NCI-H526 treated with DMSO at 0.1 percent for 48 hours (cell line): Measurements from ENCODE around the gene PXYLP1.
A peak's percentile ranks its signal among the peaks of the same experiment; 100 is the strongest.

Source experiments
- DNase-seq: peaks from one replicate; lab custom pipeline; 2025; lab: John Stamatoyannopoulos, UW

The PXYLP1 gene

GRCh38 chr3:141228395-141228794 is 3.2 kb upstream of the PXYLP1 start:
- no peak for DNase-seq

- no peak for DNase-seq
Observed at GRCh38 chr3:141229132-141229531, 2.5 kb upstream of the PXYLP1 start.

GRCh38 chr3:141230293-141230692 is 1.3 kb upstream of the PXYLP1 start:
- no peak for DNase-seq

GRCh38 chr3:141231952-141232823 is 563 bp downstream of the PXYLP1 start:
- DNase-seq = peak; percentile 18

- no peak for DNase-seq
Observed at GRCh38 chr3:141233457-141234161, 2.0 kb downstream of the PXYLP1 start.

GRCh38 chr3:141234283-141234682 is 2.7 kb downstream of the PXYLP1 start:
- no peak for DNase-seq

- DNase-seq = no peak
Observed at GRCh38 chr3:141235661-141236171, 4.1 kb downstream of the PXYLP1 start.

- no peak for DNase-seq
Observed at GRCh38 chr3:141236361-141236760, 4.7 kb downstream of the PXYLP1 start.

- no peak for DNase-seq
Observed at GRCh38 chr3:141237701-141238521, 6.3 kb downstream of the PXYLP1 start.

- DNase-seq = no peak
Observed at GRCh38 chr3:141239511-141240281, 8.1 kb downstream of the PXYLP1 start.

- no peak for DNase-seq
Observed at GRCh38 chr3:141240286-141240685, 8.7 kb downstream of the PXYLP1 start.

- no peak for DNase-seq
Observed at GRCh38 chr3:141240687-141241615, 9.3 kb downstream of the PXYLP1 start.

- no peak for DNase-seq
Observed at GRCh38 chr3:141241616-141242376, 10.2 kb downstream of the PXYLP1 start.

GRCh38 chr3:141242377-141243092 is 10.9 kb downstream of the PXYLP1 start:
- DNase-seq = no peak

GRCh38 chr3:141243271-141243707 is 11.7 kb downstream of the PXYLP1 start:
- DNase-seq = no peak

- DNase-seq = no peak
Observed at GRCh38 chr3:141246224-141246957, 14.8 kb downstream of the PXYLP1 start.

- DNase-seq = no peak
Observed at GRCh38 chr3:141246958-141247301, 15.3 kb downstream of the PXYLP1 start.

- DNase-seq = no peak
Observed at GRCh38 chr3:141248064-141248463, 16.4 kb downstream of the PXYLP1 start.
